Endothelial cell of umbilical vein (primary cell): ENCODE measurements around the gene SMIM9. TPM values are rescaled to one million over a fixed set of nuclear protein-coding genes. Genes with fewer than 3 reads are reported as not detected.
"Not testable (repeated sequence)": the region's sequence is repeated elsewhere in the genome, so short reads cannot be mapped to it uniquely, and the experiment has no call there.

Source experiments
- BruUV-seq: library from RNA; stranded (reverse); fragments of 400-500 nt; replicated peaks from 2 replicates; lab custom pipeline; 2021; lab: Mats Ljungman, UMichigan
- CTCF ChIA-PET: fragments of 300-600, 350-600 bp; sonication (Branson Sonifier 250); formaldehyde crosslinking; loops from one replicate; lab custom pipeline; 2021; ENCODE audit warnings: antibody characterized with exemption, inconsistent platforms; lab: Charles Lee
- POLR2A ChIA-PET: fragments of 300-600, 350-600 bp; sonication (Branson Sonifier 250); formaldehyde crosslinking; loops from one replicate; lab custom pipeline; 2021; ENCODE audit warnings: antibody characterized with exemption, inconsistent platforms; lab: Charles Lee
- DNase-seq: peaks from one replicate; pipeline ENCODE4 v3.0.0-alpha.2; 2011; ENCODE audit warnings: low read depth, low spot score
- FAIRE-seq: peaks from 2 replicates; lab custom pipeline; 2011; peaks lifted over from hg19 to GRCh38; lab: Jason Lieb, UNC
- H2AFZ ChIP-seq: 2 replicates; pipeline ENCODE4 v1.6.0; 2012; ENCODE audit warnings: low read depth, low read length, control low read depth, inconsistent platforms
- H3K27ac ChIP-seq: 2 replicates; pipeline ENCODE4 v1.5.1; 2011; ENCODE audit warnings: low read depth, mild to moderate bottlenecking, control low read depth, low read length, moderate library complexity; ENCODE audit not compliant: insufficient read depth
- H3K27me3 ChIP-seq, 2 experiments: 2 replicates each; pipeline versions ENCODE4 v1.6.0 to v1.6.1; 2011; ENCODE audit warnings: low read length in 2 of 2, mixed read lengths in 1 of 2; ENCODE audit not compliant: control insufficient read depth in 2 of 2, insufficient read depth in 2 of 2
- H3K36me3 ChIP-seq, 2 experiments: 2 replicates in 1 of 2; 3 replicates in 1 of 2; pipeline ENCODE4 v1.5.1; 2011; ENCODE audit warnings: low read length in 2 of 2, mild to moderate bottlenecking in 1 of 2, moderate library complexity in 1 of 2; ENCODE audit not compliant: control insufficient read depth in 2 of 2, insufficient read depth in 2 of 2; ENCODE audit errors: extremely low read depth in 1 of 2
- H3K4me1 ChIP-seq: 3 replicates; pipeline ENCODE4 v1.5.1; 2011; ENCODE audit warnings: mild to moderate bottlenecking, low read length; ENCODE audit not compliant: control insufficient read depth, insufficient read depth; ENCODE audit errors: extremely low read depth
- H3K4me2 ChIP-seq: 2 replicates; pipeline ENCODE4 v1.6.1; 2011; ENCODE audit warnings: low read length, control low read depth, mixed read lengths; ENCODE audit not compliant: insufficient read depth
- H3K4me3 ChIP-seq, 3 experiments: fragments of 200-600 bp in 1 of 3; sonication (generic), shearing (Covaris generic) in 1 of 3; replicated peaks in 1 of 3; 2 replicates each; pipeline ENCODE4 v1.5.1; 2011 to 2016; ENCODE audit warnings: control low read depth in 3 of 3, low read length in 3 of 3, mild to moderate bottlenecking in 2 of 3, inconsistent platforms in 1 of 3, low read depth in 1 of 3, moderate library complexity in 1 of 3; ENCODE audit not compliant: insufficient read depth in 1 of 3
- H3K79me2 ChIP-seq: 2 replicates; pipeline ENCODE4 v1.6.0; 2012; ENCODE audit warnings: low read length, inconsistent platforms; ENCODE audit not compliant: control insufficient read depth, insufficient read depth
- H3K9ac ChIP-seq: replicated peaks from 2 replicates; pipeline ENCODE3; 2011; ENCODE audit warnings: low read length, control low read depth; ENCODE audit not compliant: insufficient read depth; ENCODE audit errors: extremely low read depth
- H3K9me1 ChIP-seq: replicated peaks from 3 replicates; pipeline ENCODE4 v1.6.0; 2011; ENCODE audit warnings: mild to moderate bottlenecking, low read length; ENCODE audit not compliant: control insufficient read depth, insufficient read depth; ENCODE audit errors: extremely low read depth
- H3K9me3 ChIP-seq: replicated peaks from 2 replicates; pipeline ENCODE4 v1.5.1; 2012; ENCODE audit warnings: low read length, inconsistent platforms; ENCODE audit not compliant: control insufficient read depth, insufficient read depth
- H4K20me1 ChIP-seq: replicated peaks from 2 replicates; pipeline ENCODE3; 2011; ENCODE audit warnings: mild to moderate bottlenecking, low read length; ENCODE audit not compliant: control insufficient read depth, insufficient read depth; ENCODE audit errors: extremely low read depth
- CTCF ChIP-seq, 2 donors: IDR thresholded peaks; 1 replicate in 1 of 2; 2 replicates in 1 of 2; pipeline ENCODE4 v1.5.1; 2011; ENCODE audit warnings: low read length in 2 of 2, mild to moderate bottlenecking in 2 of 2, moderate library complexity in 2 of 2, control low read depth in 1 of 2, inconsistent platforms in 1 of 2, low read depth in 1 of 2; ENCODE audit not compliant: insufficient read depth in 1 of 2; ENCODE audit errors: extremely low read depth in 1 of 2
- EZH2 ChIP-seq: IDR thresholded peaks from 2 replicates; pipeline ENCODE4 v1.6.1; 2012; ENCODE audit warnings: borderline replicate concordance, low read depth, mild to moderate bottlenecking, moderate library complexity, low read length, inconsistent platforms; ENCODE audit not compliant: severe bottlenecking
- FOS ChIP-seq: IDR thresholded peaks from 2 replicates; pipeline ENCODE4 v1.6.1; 2011; ENCODE audit warnings: mild to moderate bottlenecking, low read length, moderate library complexity, borderline replicate concordance; ENCODE audit not compliant: insufficient read depth
- GATA2 ChIP-seq: IDR thresholded peaks from 2 replicates; pipeline ENCODE4 v1.7.0; 2011; ENCODE audit warnings: low read depth, mild to moderate bottlenecking, moderate library complexity, mixed read lengths, low read length; ENCODE audit not compliant: insufficient read length, insufficient read depth
- JUN ChIP-seq: IDR thresholded peaks from 2 replicates; pipeline ENCODE4 v1.6.1; 2011; ENCODE audit warnings: borderline replicate concordance, low read depth; ENCODE audit not compliant: insufficient read length, insufficient read depth
- MAX ChIP-seq: IDR thresholded peaks from 2 replicates; pipeline ENCODE4 v1.6.1; 2011; ENCODE audit not compliant: insufficient read depth, insufficient read length
- MYC ChIP-seq: IDR thresholded peaks from one replicate; pipeline ENCODE4 v1.6.1; 2011; ENCODE audit warnings: mild to moderate bottlenecking, low read depth, low read length
- POLR2A ChIP-seq: IDR thresholded peaks from 2 replicates; pipeline ENCODE4 v1.6.1; 2012; ENCODE audit warnings: low read depth, mild to moderate bottlenecking, control low read depth, low read length
- POLR2AphosphoS5 ChIP-seq: IDR thresholded peaks from 2 replicates; pipeline ENCODE4 v1.6.1; 2012; ENCODE audit warnings: low read depth, mild to moderate bottlenecking, control low read depth, low read length, moderate library complexity; ENCODE audit not compliant: insufficient read depth
- dilution Hi-C: fragments of 300-500 bp; cut with MboI; formaldehyde crosslinking; loops from one replicate; pipeline ENCODE4 v1.15.0; 2019; ENCODE audit warnings: low sequenced_read_pairs; ENCODE audit not compliant: extremely low pct_ligation_motif_present
- intact Hi-C: fragments of 100-400 bp; cut with micrococcal nuclease; formaldehyde crosslinking; loops from one replicate; pipeline ENCODE4 v1.10.0; 2022
- polyA plus RNA-seq, 4 experiments: library from polyadenylated mRNA; depleted of rRNA in 3 of 4; stranded (reverse) in 3 of 4; unstranded in 1 of 4; fragments of >200 nt; gene quantifications; 2 replicates each; pipeline versions ENCODE4 v1.2.1 to v1.2.3, GENCODE V29; 2011 to 2012; ENCODE audit warnings: missing spikeins in 1 of 4
- total RNA-seq: library from RNA; stranded (reverse); gene quantifications from 2 replicates; pipeline ENCODE4 v1.2.3, GENCODE V29; 2021

SMIM9 gene
- total and polyA plus RNA-seq, 2 donors (not counting 3 experiments of a cell fraction or from before 2014, with no cell fraction given) = not detected

GRCh38 chrX:154818916-154819770 is 15.3 kb downstream of the SMIM9 start:
- no TSS peak for BruUV-seq
- FAIRE-seq (no peak), DNase-seq (peak; percentile 21)
- H3K27ac ChIP-seq = no peak overlapping the region
- intact Hi-C loops (no loop called here), dilution Hi-C loops (no loop called here)
- no peak overlapping the region for H3K4me2 ChIP-seq
- POLR2A ChIA-PET = no interaction called here
- no peak overlapping the region for H3K9ac ChIP-seq
- no peak overlapping the region for H3K4me3 ChIP-seq
- H3K4me1 ChIP-seq = no peaks in the 10 kb centered on the region
- H3K79me2 ChIP-seq = no peaks in the 10 kb centered on the region
- no peak for TF ChIP-seq GATA2
- TF ChIP-seq EZH2 = no peak
- TF ChIP-seq FOS = no peak
- TF ChIP-seq POLR2AphosphoS5 = no peak
- TF ChIP-seq POLR2A = no peak
- no peak for TF ChIP-seq CTCF (IDR thresholded peaks at IDR 0.05; ENCODE audit: extremely low read depth in 1 of 2, insufficient read depth in 1 of 2, low read depth in 1 of 2, low read length in 2 of 2)
- TF ChIP-seq MAX = no peak
- no peak for TF ChIP-seq JUN
- TF ChIP-seq MYC = no peak
- no peaks in the 10 kb centered on the region for H4K20me1 ChIP-seq
- CTCF ChIA-PET = interaction anchor here (1.3 kb wide), 1 partner anchor 21 kb away, joined by 3 read pairs; no protein-coding TSS in a partner anchor
- no peaks in the 10 kb centered on the region for H3K9me3 ChIP-seq
- H3K9me1 ChIP-seq = no peaks in the 10 kb centered on the region
- no peak overlapping the region for H2AFZ ChIP-seq
- no peaks in the 10 kb centered on the region for H3K36me3 ChIP-seq
- H3K27me3 ChIP-seq = no peaks in the 10 kb centered on the region

GRCh38 chrX:154817048-154817618 is 17.3 kb downstream of the SMIM9 start:
- H3K4me2 ChIP-seq, dilution Hi-C loops, H4K20me1 ChIP-seq, FAIRE-seq, H2AFZ ChIP-seq, H3K9ac ChIP-seq, H3K27me3 ChIP-seq, intact Hi-C loops, H3K36me3 ChIP-seq, H3K27ac ChIP-seq, H3K79me2 ChIP-seq, H3K4me3 ChIP-seq, H3K9me3 ChIP-seq, CTCF ChIA-PET, H3K9me1 ChIP-seq, H3K4me1 ChIP-seq, BruUV-seq, POLR2A ChIA-PET, DNase-seq: not testable (repeated sequence)
